Fibroblast of lung (primary cell): ENCODE measurements around the gene MANBA. TPM values are rescaled to one million over a fixed set of nuclear protein-coding genes. Genes with fewer than 3 reads are reported as not detected.

Experiments used
- DNase-seq, 2 donors: peaks; one replicate each; pipeline versions ENCODE4 v3.0.0 to v3.0.0-alpha.2; 2010; ENCODE audit warnings: low read depth in 2 of 2
- H2AFZ ChIP-seq: 2 replicates; pipeline ENCODE4 v1.5.1; 2012; ENCODE audit warnings: low read length, control low read depth, inconsistent platforms
- H3K27ac ChIP-seq: 2 replicates; pipeline ENCODE4 v1.5.1; 2011; ENCODE audit warnings: low read length, control low read depth; ENCODE audit not compliant: insufficient read depth
- H3K27me3 ChIP-seq: 2 replicates; pipeline ENCODE4 v1.5.1; 2011; ENCODE audit warnings: mild to moderate bottlenecking, low read length; ENCODE audit not compliant: control insufficient read depth, insufficient read depth
- H3K36me3 ChIP-seq: 2 replicates; pipeline ENCODE4 v1.5.1; 2011; ENCODE audit warnings: low read length; ENCODE audit not compliant: control insufficient read depth, insufficient read depth
- H3K4me1 ChIP-seq: 2 replicates; pipeline ENCODE4 v1.5.1; 2011; ENCODE audit warnings: low read length; ENCODE audit not compliant: control insufficient read depth, insufficient read depth; ENCODE audit errors: extremely low read depth
- H3K4me2 ChIP-seq: 2 replicates; pipeline ENCODE4 v1.5.1; 2011; ENCODE audit warnings: low read length, control low read depth; ENCODE audit not compliant: insufficient read depth; ENCODE audit errors: extremely low read depth
- H3K4me3 ChIP-seq, 4 experiments: fragments of 200-600 bp in 1 of 4; sonication (generic) in 1 of 4; replicated peaks in 1 of 4; 2 replicates each; pipeline ENCODE4 v1.5.1; 2011 to 2016; ENCODE audit warnings: low read length in 4 of 4, low read depth in 3 of 4, mild to moderate bottlenecking in 3 of 4, control low read depth in 2 of 4, inconsistent platforms in 1 of 4, mixed read lengths in 1 of 4; ENCODE audit not compliant: insufficient read depth in 1 of 4; ENCODE audit errors: control extremely low read depth in 1 of 4
- H3K79me2 ChIP-seq: 2 replicates; pipeline ENCODE4 v1.5.1; 2012; ENCODE audit warnings: mild to moderate bottlenecking, low read length, inconsistent platforms; ENCODE audit not compliant: control insufficient read depth, insufficient read depth
- H3K9ac ChIP-seq: 2 replicates; pipeline ENCODE4 v1.5.1; 2011; ENCODE audit warnings: mild to moderate bottlenecking, low read length, control low read depth; ENCODE audit not compliant: insufficient read depth
- H3K9me3 ChIP-seq: 2 replicates; pipeline ENCODE4 v1.5.1; 2012; ENCODE audit warnings: low read depth, low read length; ENCODE audit not compliant: control insufficient read depth, insufficient read depth
- H4K20me1 ChIP-seq: 2 replicates; pipeline ENCODE4 v1.5.1; 2011; ENCODE audit warnings: low read length; ENCODE audit not compliant: control insufficient read depth, insufficient read depth; ENCODE audit errors: extremely low read depth
- CTCF ChIP-seq, 2 donors: IDR thresholded peaks in 1 of 2; conservative IDR thresholded peaks in 1 of 2; 1 replicate in 1 of 2; 2 replicates in 1 of 2; pipeline ENCODE4 v1.5.1; 2011 to 2012; ENCODE audit warnings: low read length in 2 of 2, control low read depth in 1 of 2, inconsistent platforms in 1 of 2, low read depth in 1 of 2, mild to moderate bottlenecking in 1 of 2
- EZH2 ChIP-seq: IDR thresholded peaks from 2 replicates; pipeline ENCODE4 v1.5.1; 2012; ENCODE audit warnings: low read length, control low read depth, mild to moderate bottlenecking; ENCODE audit errors: missing control alignments
- polyA plus RNA-seq, 2 donors: library from polyadenylated mRNA; depleted of rRNA in 1 of 2; stranded (reverse) in 1 of 2; unstranded in 1 of 2; fragments of >200 nt; gene quantifications; 2 replicates each; pipeline ENCODE4 v1.2.1, GENCODE V29; 2011 to 2012; ENCODE audit warnings: missing spikeins in 1 of 2
- total RNA-seq: library from RNA; depleted of rRNA; stranded (reverse); fragments of >200 nt; gene quantifications from 2 replicates; pipeline ENCODE4 v1.2.1, GENCODE V29; 2014

MANBA gene
- total and polyA plus RNA-seq, 2 donors (not counting 1 experiment from before 2014, with no cell fraction given) = 13.4 to 97.9 TPM

- Histone ChIP-seq H3K4me2 (no peak overlapping the region), H4K20me1 (no peaks in the 10 kb centered on the region), H3K79me2 (no peaks in the 10 kb centered on the region), H3K36me3 (no peaks in the 10 kb centered on the region), H3K27me3 (no peaks in the 10 kb centered on the region), H3K4me3 (no peak overlapping the region), H3K27ac (no peak overlapping the region), H3K9me3 (no peaks in the 10 kb centered on the region), H2AFZ (no peak overlapping the region), H3K9ac (no peak overlapping the region), H3K4me1 (peaks cover 6% of the 10 kb centered on the region)
- peak in 1 of 2 donors; percentile 64 for DNase-seq
- TF ChIP-seq CTCF (conservative IDR thresholded peaks at IDR 0.05 in 1 of 2, IDR thresholded peaks at IDR 0.05 in 1 of 2; ENCODE audit: low read depth in 1 of 2, low read length in 2 of 2) (no peak), EZH2 (no peak)
Measured at GRCh38 chr4:102736636-102737549, 23.9 kb downstream of the MANBA start.

- no peaks in the 10 kb centered on the region for H3K9me3 ChIP-seq
- TF ChIP-seq CTCF (conservative IDR thresholded peaks at IDR 0.05 in 1 of 2, IDR thresholded peaks at IDR 0.05 in 1 of 2; ENCODE audit: low read depth in 1 of 2, low read length in 2 of 2) (no peak), EZH2 (no peak)
- H3K79me2 ChIP-seq = no peaks in the 10 kb centered on the region
- no peak for DNase-seq
- H2AFZ ChIP-seq = no peak overlapping the region
- H3K4me3 ChIP-seq = no peak overlapping the region
- H4K20me1 ChIP-seq = no peaks in the 10 kb centered on the region
- H3K4me1 ChIP-seq = peaks cover 6% of the 10 kb centered on the region
- H3K27me3 ChIP-seq = no peaks in the 10 kb centered on the region
- H3K4me2 ChIP-seq = no peak overlapping the region
- H3K27ac ChIP-seq = no peak overlapping the region
- no peak overlapping the region for H3K9ac ChIP-seq
- no peaks in the 10 kb centered on the region for H3K36me3 ChIP-seq
Measured at GRCh38 chr4:102735582-102735981, 25.2 kb downstream of the MANBA start.

GRCh38 chr4:102734591-102735385, 26.0 kb downstream of the MANBA start:
- Histone ChIP-seq H3K9me3 (no peaks in the 10 kb centered on the region), H3K27me3 (no peaks in the 10 kb centered on the region), H3K4me1 (peaks cover 6% of the 10 kb centered on the region), H3K36me3 (no peaks in the 10 kb centered on the region), H4K20me1 (no peaks in the 10 kb centered on the region), H3K79me2 (no peaks in the 10 kb centered on the region), H2AFZ (no peak overlapping the region), H3K4me3 (no peak overlapping the region), H3K27ac (peak overlapping the region; percentile 45), H3K9ac (no peak overlapping the region), H3K4me2 (peak overlapping the region; percentile 54)
- peak; percentile 24 to 44 for DNase-seq
- no peak for TF ChIP-seq EZH2
